ENCODE results near the gene PDE7B. TPM values are rescaled to one million over a fixed set of nuclear protein-coding genes. Genes with fewer than 3 reads are reported as not detected.

The PDE7B gene
- total RNA-seq, 1 donor from 2014 or later = 5.1 TPM

DNA sequence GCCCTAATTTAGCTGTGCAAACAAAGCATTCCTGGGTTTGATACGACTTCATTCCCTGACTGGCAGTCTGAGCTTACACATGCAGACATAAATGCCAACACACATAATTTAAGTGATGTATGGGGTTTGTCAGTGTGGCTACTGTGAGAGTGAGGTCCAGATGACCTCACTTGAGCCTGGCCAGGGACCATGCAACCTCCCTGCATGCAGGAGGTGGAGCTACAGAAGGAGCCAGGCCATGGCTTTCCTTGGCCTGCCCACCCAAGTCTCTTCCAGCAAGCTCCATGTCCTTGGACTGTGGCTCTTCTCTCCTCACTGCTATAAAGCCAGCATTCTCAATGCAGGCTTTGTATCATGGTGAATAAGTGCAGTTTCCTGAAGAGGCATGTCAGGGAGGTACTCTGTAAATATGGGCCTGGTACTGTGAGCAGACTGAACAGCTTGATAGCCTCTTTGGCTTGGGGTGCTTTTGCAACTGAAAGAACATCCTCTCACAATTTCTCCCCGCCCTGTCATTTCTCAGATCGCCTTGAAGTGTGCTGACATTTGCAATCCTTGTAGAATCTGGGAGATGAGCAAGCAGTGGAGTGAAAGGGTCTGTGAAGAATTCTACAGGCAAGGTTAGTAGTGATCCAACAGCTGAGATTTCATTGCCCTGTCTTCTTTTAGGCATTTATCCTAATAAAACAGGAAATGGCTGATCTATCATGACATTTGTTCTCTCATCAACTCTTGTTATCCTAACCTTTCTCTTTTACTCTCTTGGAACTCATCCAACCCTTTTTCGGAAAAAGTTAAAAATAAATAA, 329.4 kb downstream of the PDE7B start:
- TF ChIP-seq CTCF (conservative IDR thresholded peaks at IDR 0.05) = no peak
- no peak for DNase-seq (ENCODE audit: extremely low spot score, unreplicated experiment)
- H3K27me3 Mint-ChIP-seq = no peaks in the 10 kb centered on the region
- no peaks in the 10 kb centered on the region for H3K9me3 Mint-ChIP-seq
- no peak overlapping the region for H3K4me3 Mint-ChIP-seq
- no peak overlapping the region for H3K27ac Mint-ChIP-seq
- peaks cover 13% of the 10 kb centered on the region for H3K36me3 Mint-ChIP-seq
- H3K4me1 Mint-ChIP-seq (ENCODE audit: unreplicated experiment) = peaks cover 12% of the 10 kb centered on the region

- DNase-seq (ENCODE audit: extremely low spot score, unreplicated experiment) = no peak
- no peaks in the 10 kb centered on the region for H3K27me3 Mint-ChIP-seq
- no peak overlapping the region for H3K4me3 Mint-ChIP-seq
- H3K9me3 Mint-ChIP-seq = no peaks in the 10 kb centered on the region
- TF ChIP-seq CTCF (conservative IDR thresholded peaks at IDR 0.05) = no peak
- H3K27ac Mint-ChIP-seq = no peak overlapping the region
- H3K36me3 Mint-ChIP-seq = peaks cover 13% of the 10 kb centered on the region
- peaks cover 12% of the 10 kb centered on the region for H3K4me1 Mint-ChIP-seq (ENCODE audit: unreplicated experiment)
These were observed 330.0 kb downstream of the PDE7B start for GRCh38 chr6:136181512-136181833.

- peaks cover 13% of the 10 kb centered on the region for H3K36me3 Mint-ChIP-seq
- H3K27ac Mint-ChIP-seq = no peak overlapping the region
- no peak for DNase-seq (ENCODE audit: extremely low spot score, unreplicated experiment)
- no peaks in the 10 kb centered on the region for H3K27me3 Mint-ChIP-seq
- H3K9me3 Mint-ChIP-seq = no peaks in the 10 kb centered on the region
- no peak overlapping the region for H3K4me3 Mint-ChIP-seq
- H3K4me1 Mint-ChIP-seq (ENCODE audit: unreplicated experiment) = peaks cover 12% of the 10 kb centered on the region
- TF ChIP-seq CTCF (conservative IDR thresholded peaks at IDR 0.05) = no peak
These were observed 330.4 kb downstream of the PDE7B start for GRCh38 chr6:136181861-136182260.

GRCh38 chr6:136184738-136185137, 333.2 kb downstream of the PDE7B start:
- TF ChIP-seq CTCF (conservative IDR thresholded peaks at IDR 0.05) = no peak
- H3K4me3 Mint-ChIP-seq = no peak overlapping the region
- no peak for DNase-seq (ENCODE audit: extremely low spot score, unreplicated experiment)
- peaks cover 12% of the 10 kb centered on the region for H3K4me1 Mint-ChIP-seq (ENCODE audit: unreplicated experiment)
- no peaks in the 10 kb centered on the region for H3K9me3 Mint-ChIP-seq
- peaks cover 20% of the 10 kb centered on the region for H3K36me3 Mint-ChIP-seq
- H3K27ac Mint-ChIP-seq = no peak overlapping the region
- no peaks in the 10 kb centered on the region for H3K27me3 Mint-ChIP-seq

GRCh38 chr6:136186363-136186762, 334.9 kb downstream of the PDE7B start:
- Mint-ChIP-seq H3K27me3 (no peaks in the 10 kb centered on the region), H3K4me3 (no peak overlapping the region), H3K9me3 (no peaks in the 10 kb centered on the region), H3K36me3 (peaks cover 17% of the 10 kb centered on the region), H3K27ac (no peak overlapping the region), H3K4me1 (ENCODE audit: unreplicated experiment) (peaks cover 7% of the 10 kb centered on the region)
- TF ChIP-seq CTCF (conservative IDR thresholded peaks at IDR 0.05) = no peak
- no peak for DNase-seq (ENCODE audit: extremely low spot score, unreplicated experiment)
